ENCODE measurements around the gene WDR86. TPM values are rescaled to one million over a fixed set of nuclear protein-coding genes. Genes with fewer than 3 reads are reported as not detected.
A peak's percentile ranks its signal among the peaks of the same experiment; 100 is the strongest.

The WDR86 gene
- total and polyA plus RNA-seq, 4 donors = 0.18 to 4.4 (median 2.8) TPM; not detected in 1

- Histone ChIP-seq H3K27ac (ENCODE audit: low read depth in 1 of 2, low read length in 2 of 2) (no peak overlapping the region), H3K4me3 (ENCODE audit: low read length in 2 of 2) (no peak overlapping the region), H3K9me3 (ENCODE audit: control insufficient read depth, low read length) (no peaks in the 10 kb centered on the region), H3K27me3 (ENCODE audit: control insufficient read depth in 1 of 2, insufficient read depth in 2 of 2, low read length in 1 of 2) (no peaks in the 10 kb centered on the region), H3K4me1 (ENCODE audit: control insufficient read depth in 1 of 2, insufficient read depth in 2 of 2, low read length in 2 of 2) (no peaks in the 10 kb centered on the region), H3K36me3 (ENCODE audit: control insufficient read depth in 1 of 2, insufficient read depth in 2 of 2, low read length in 1 of 2) (peaks cover 0 to 1% of the 10 kb centered on the region in 2 donors)
- no peak for ATAC-seq (ENCODE audit: low FRiP score)
- DNase-seq = no peak
- WGBS, 2 donors = 10% methylated on average over 7 of the region's 7 CpGs
- intact Hi-C loops (cut with DNase I) = no loop called here
Observed at GRCh38 chr7:151381098-151381347, 28.8 kb downstream of the WDR86 start.

- peaks cover 0 to 1% of the 10 kb centered on the region in 2 donors for H3K36me3 ChIP-seq (ENCODE audit: control insufficient read depth in 1 of 2, insufficient read depth in 2 of 2, low read length in 1 of 2)
- ATAC-seq (ENCODE audit: low FRiP score) = no peak
- H3K4me1 ChIP-seq (ENCODE audit: control insufficient read depth in 1 of 2, insufficient read depth in 2 of 2, low read length in 2 of 2) = no peaks in the 10 kb centered on the region
- no peak overlapping the region for H3K27ac ChIP-seq (ENCODE audit: low read depth in 1 of 2, low read length in 2 of 2)
- no peak overlapping the region for H3K4me3 ChIP-seq (ENCODE audit: low read length in 2 of 2)
- intact Hi-C loops (cut with DNase I) = no loop called here
- H3K9me3 ChIP-seq (ENCODE audit: control insufficient read depth, low read length) = no peaks in the 10 kb centered on the region
- no peak for DNase-seq
- 86 to 88% methylated on average over 31 to 32 of the region's 32 CpGs for WGBS, 2 donors
- H3K27me3 ChIP-seq (ENCODE audit: control insufficient read depth in 1 of 2, insufficient read depth in 2 of 2, low read length in 1 of 2) = no peaks in the 10 kb centered on the region
Observed at GRCh38 chr7:151380199-151381097, 29.4 kb downstream of the WDR86 start.

GRCh38 chr7:151379534-151380198 lies 30.2 kb downstream of the WDR86 start:
- no peak for ATAC-seq (ENCODE audit: low FRiP score)
- WGBS, 2 donors = 92% methylated on average over 25 of the region's 25 CpGs
- H3K27me3 ChIP-seq (ENCODE audit: control insufficient read depth in 1 of 2, insufficient read depth in 2 of 2, low read length in 1 of 2) = no peaks in the 10 kb centered on the region
- H3K9me3 ChIP-seq (ENCODE audit: control insufficient read depth, low read length) = no peaks in the 10 kb centered on the region
- H3K4me1 ChIP-seq (ENCODE audit: control insufficient read depth in 1 of 2, insufficient read depth in 2 of 2, low read length in 2 of 2) = no peaks in the 10 kb centered on the region
- no peak overlapping the region for H3K27ac ChIP-seq (ENCODE audit: low read depth in 1 of 2, low read length in 2 of 2)
- peaks cover 0 to 1% of the 10 kb centered on the region in 2 donors for H3K36me3 ChIP-seq (ENCODE audit: control insufficient read depth in 1 of 2, insufficient read depth in 2 of 2, low read length in 1 of 2)
- DNase-seq = no peak
- intact Hi-C loops (cut with DNase I) = no loop called here
- H3K4me3 ChIP-seq (ENCODE audit: low read length in 2 of 2) = no peak overlapping the region

GRCh38 chr7:151379193-151379520 lies 30.7 kb downstream of the WDR86 start:
- 91 to 94% methylated on average over 6 of the region's 6 CpGs for WGBS, 2 donors
- no peaks in the 10 kb centered on the region for H3K4me1 ChIP-seq (ENCODE audit: control insufficient read depth in 1 of 2, insufficient read depth in 2 of 2, low read length in 2 of 2)
- H3K9me3 ChIP-seq (ENCODE audit: control insufficient read depth, low read length) = no peaks in the 10 kb centered on the region
- peaks cover 0 to 3% of the 10 kb centered on the region in 2 donors for H3K36me3 ChIP-seq (ENCODE audit: control insufficient read depth in 1 of 2, insufficient read depth in 2 of 2, low read length in 1 of 2)
- intact Hi-C loops (cut with DNase I) = no loop called here
- no peak overlapping the region for H3K4me3 ChIP-seq (ENCODE audit: low read length in 2 of 2)
- DNase-seq = no peak
- H3K27me3 ChIP-seq (ENCODE audit: control insufficient read depth in 1 of 2, insufficient read depth in 2 of 2, low read length in 1 of 2) = no peaks in the 10 kb centered on the region
- ATAC-seq (ENCODE audit: low FRiP score) = no peak
- H3K27ac ChIP-seq (ENCODE audit: low read depth in 1 of 2, low read length in 2 of 2) = no peak overlapping the region

- H3K9me3 ChIP-seq (ENCODE audit: control insufficient read depth, low read length) = no peaks in the 10 kb centered on the region
- intact Hi-C loops (cut with DNase I) = no loop called here
- H3K36me3 ChIP-seq (ENCODE audit: control insufficient read depth in 1 of 2, insufficient read depth in 2 of 2, low read length in 1 of 2) = peaks cover 0 to 3% of the 10 kb centered on the region in 2 donors
- no peaks in the 10 kb centered on the region for H3K4me1 ChIP-seq (ENCODE audit: control insufficient read depth in 1 of 2, insufficient read depth in 2 of 2, low read length in 2 of 2)
- no peak overlapping the region for H3K4me3 ChIP-seq (ENCODE audit: low read length in 2 of 2)
- no peak for ATAC-seq (ENCODE audit: low FRiP score)
- WGBS, 2 donors = 80 to 81% methylated on average over 17 of the region's 17 CpGs
- no peak overlapping the region for H3K27ac ChIP-seq (ENCODE audit: low read depth in 1 of 2, low read length in 2 of 2)
- no peak for DNase-seq
- H3K27me3 ChIP-seq (ENCODE audit: control insufficient read depth in 1 of 2, insufficient read depth in 2 of 2, low read length in 1 of 2) = no peaks in the 10 kb centered on the region
Observed at GRCh38 chr7:151378496-151379192, 31.2 kb downstream of the WDR86 start.

- H3K27me3 ChIP-seq (ENCODE audit: control insufficient read depth in 1 of 2, insufficient read depth in 2 of 2, low read length in 1 of 2) = no peaks in the 10 kb centered on the region
- H3K36me3 ChIP-seq (ENCODE audit: control insufficient read depth in 1 of 2, insufficient read depth in 2 of 2, low read length in 1 of 2) = peaks cover 0 to 7% of the 10 kb centered on the region in 2 donors
- no peak overlapping the region for H3K4me3 ChIP-seq (ENCODE audit: low read length in 2 of 2)
- DNase-seq = peak in 1 of 2 donors; percentile 15
- 90 to 91% methylated on average over 9 of the region's 9 CpGs for WGBS, 2 donors
- no peak overlapping the region for H3K27ac ChIP-seq (ENCODE audit: low read depth in 1 of 2, low read length in 2 of 2)
- H3K9me3 ChIP-seq (ENCODE audit: control insufficient read depth, low read length) = no peaks in the 10 kb centered on the region
- intact Hi-C loops (cut with DNase I) = no loop called here
- ATAC-seq (ENCODE audit: low FRiP score) = no peak
- no peaks in the 10 kb centered on the region for H3K4me1 ChIP-seq (ENCODE audit: control insufficient read depth in 1 of 2, insufficient read depth in 2 of 2, low read length in 2 of 2)
Observed at GRCh38 chr7:151378011-151378410, 31.8 kb downstream of the WDR86 start.

- intact Hi-C loops (cut with DNase I) = no loop called here
- no peak for ATAC-seq (ENCODE audit: low FRiP score)
- WGBS, 2 donors = 91 to 94% methylated on average over 11 to 12 of the region's 12 CpGs
- Histone ChIP-seq H3K27ac (ENCODE audit: low read depth in 1 of 2, low read length in 2 of 2) (no peak overlapping the region), H3K4me1 (ENCODE audit: control insufficient read depth in 1 of 2, insufficient read depth in 2 of 2, low read length in 2 of 2) (no peaks in the 10 kb centered on the region), H3K4me3 (ENCODE audit: low read length in 2 of 2) (no peak overlapping the region), H3K9me3 (ENCODE audit: control insufficient read depth, low read length) (no peaks in the 10 kb centered on the region), H3K27me3 (ENCODE audit: control insufficient read depth in 1 of 2, insufficient read depth in 2 of 2, low read length in 1 of 2) (no peaks in the 10 kb centered on the region), H3K36me3 (ENCODE audit: control insufficient read depth in 1 of 2, insufficient read depth in 2 of 2, low read length in 1 of 2) (peaks cover 0 to 7% of the 10 kb centered on the region in 2 donors)
- no peak for DNase-seq
Observed at GRCh38 chr7:151377406-151377805, 32.4 kb downstream of the WDR86 start.

GRCh38 chr7:151376218-151376902 lies 33.5 kb downstream of the WDR86 start:
- WGBS, 2 donors = 93% methylated on average over 33 of the region's 33 CpGs
- Histone ChIP-seq H3K4me1 (ENCODE audit: control insufficient read depth in 1 of 2, insufficient read depth in 2 of 2, low read length in 2 of 2) (no peaks in the 10 kb centered on the region), H3K27me3 (ENCODE audit: control insufficient read depth in 1 of 2, insufficient read depth in 2 of 2, low read length in 1 of 2) (no peaks in the 10 kb centered on the region), H3K27ac (ENCODE audit: low read depth in 1 of 2, low read length in 2 of 2) (no peak overlapping the region), H3K9me3 (ENCODE audit: control insufficient read depth, low read length) (no peaks in the 10 kb centered on the region), H3K36me3 (ENCODE audit: control insufficient read depth in 1 of 2, insufficient read depth in 2 of 2, low read length in 1 of 2) (peaks cover 0 to 7% of the 10 kb centered on the region in 2 donors), H3K4me3 (ENCODE audit: low read length in 2 of 2) (no peak overlapping the region)
- no peak for ATAC-seq (ENCODE audit: low FRiP score)
- no peak for DNase-seq
- intact Hi-C loops (cut with DNase I) = no loop called here

Measured in aorta (tissue), 5 donors.